T-helper 1 cell treated with Interleukin-12 subunit alpha and Interleukin-12 subunit beta and Interleukin-4 antibody, amounts not matched to agents 30 ng/mL and 1 ng/mL, for 36 hours (primary cell): ENCODE results near the gene NDUFB2. TPM values are rescaled to one million over a fixed set of nuclear protein-coding genes. Genes with fewer than 3 reads are reported as not detected.
"Not testable (repeated sequence)": the region's sequence is repeated elsewhere in the genome, so short reads cannot be mapped to it uniquely, and the experiment has no call there.

Experiments
- intact Hi-C: fragments of 100-400 bp; cut with micrococcal nuclease; formaldehyde crosslinking; loops from one replicate; pipeline ENCODE4 v1.15.1; 2024
- total RNA-seq: library from RNA; stranded (reverse); gene quantifications from 2 replicates; pipeline ENCODE4 v1.2.3, GENCODE V29; 2022

NDUFB2 gene
- total RNA-seq: 162 and 169 TPM in 2 replicates

DNA sequence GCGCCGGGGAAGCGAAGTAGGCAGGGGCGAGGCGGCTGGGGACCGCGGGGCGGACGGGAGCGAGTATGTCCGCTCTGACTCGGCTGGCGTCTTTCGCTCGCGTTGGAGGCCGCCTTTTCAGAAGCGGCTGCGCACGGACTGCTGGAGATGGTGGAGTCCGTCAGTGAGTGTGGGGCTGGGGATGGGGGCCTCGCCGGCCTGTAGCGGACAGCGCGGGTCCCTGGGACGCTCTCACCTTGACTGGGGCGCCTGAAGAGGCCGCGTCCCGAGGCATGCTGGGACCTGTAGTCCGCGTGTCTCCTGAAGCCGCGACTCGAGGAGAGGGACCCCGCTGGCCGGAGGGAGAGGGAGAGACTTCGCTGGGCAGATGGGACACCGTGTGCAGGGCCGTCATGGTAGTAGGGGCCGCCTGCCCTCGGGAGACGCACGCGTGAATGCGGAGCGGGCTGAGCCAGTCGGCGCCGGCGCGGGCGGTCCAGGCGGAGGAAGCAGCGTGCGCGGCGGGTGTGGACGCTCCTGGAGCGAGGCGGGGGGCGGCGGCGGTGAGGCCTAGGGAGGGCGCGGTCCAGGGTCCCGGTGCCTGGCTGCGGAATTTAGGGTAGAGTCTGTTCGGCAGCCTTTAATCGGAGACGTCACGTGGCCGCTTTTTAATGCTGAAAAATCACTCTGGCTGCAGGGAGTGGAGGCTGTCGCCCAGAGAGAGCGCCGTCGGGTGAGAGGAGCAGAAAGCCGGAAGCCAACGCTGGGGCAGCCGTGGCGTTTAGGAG, at the start of gene NDUFB2:
TSS of gene NDUFB2 (plus strand) at position 29 of the 767 bp plus-strand sequence. CDS start at position 66, 37 bp downstream.
- intact Hi-C loops: loop anchor here (1.0 to 10.0 kb wide), 13 partner anchors 24 to 1041 kb away; partner anchors contain the start of genes AGK, MKRN1, MRPS33 and PARP12

DNA sequence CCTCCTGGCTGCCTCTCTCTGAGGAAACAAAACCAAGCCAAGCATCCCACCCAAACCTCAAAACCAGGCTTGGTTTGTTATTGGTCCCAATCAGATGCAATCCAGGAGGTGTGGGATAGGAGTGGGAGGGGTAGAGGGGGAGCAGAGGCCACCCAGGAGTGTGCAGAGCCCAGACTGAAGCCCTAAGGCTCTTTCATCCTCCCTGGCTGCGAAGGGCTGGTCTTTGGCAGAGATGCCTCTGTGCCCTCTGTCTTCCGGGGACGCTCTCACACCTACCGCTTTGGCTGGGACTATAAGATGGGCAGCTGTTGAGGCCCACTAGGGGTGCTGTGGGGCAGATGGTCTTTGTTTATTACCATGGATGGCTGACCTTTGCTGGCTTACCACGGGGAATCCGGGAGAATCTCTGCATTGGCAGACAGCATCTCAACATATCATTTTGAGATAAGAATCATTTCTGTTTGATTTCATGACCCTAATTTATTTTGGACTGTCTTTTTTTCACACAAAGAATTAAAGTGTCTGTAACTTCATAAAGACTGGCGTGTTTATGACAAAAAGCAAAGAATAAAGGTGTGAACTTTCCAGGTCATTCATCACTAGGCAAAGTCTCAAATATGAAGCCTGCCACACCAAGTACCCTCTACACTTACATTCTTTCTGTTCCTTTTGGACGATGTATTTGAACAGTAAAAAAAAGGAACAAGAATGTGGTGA, 49.4 kb upstream of the NDUFB2 start:
- intact Hi-C loops: no loop called here

DNA sequence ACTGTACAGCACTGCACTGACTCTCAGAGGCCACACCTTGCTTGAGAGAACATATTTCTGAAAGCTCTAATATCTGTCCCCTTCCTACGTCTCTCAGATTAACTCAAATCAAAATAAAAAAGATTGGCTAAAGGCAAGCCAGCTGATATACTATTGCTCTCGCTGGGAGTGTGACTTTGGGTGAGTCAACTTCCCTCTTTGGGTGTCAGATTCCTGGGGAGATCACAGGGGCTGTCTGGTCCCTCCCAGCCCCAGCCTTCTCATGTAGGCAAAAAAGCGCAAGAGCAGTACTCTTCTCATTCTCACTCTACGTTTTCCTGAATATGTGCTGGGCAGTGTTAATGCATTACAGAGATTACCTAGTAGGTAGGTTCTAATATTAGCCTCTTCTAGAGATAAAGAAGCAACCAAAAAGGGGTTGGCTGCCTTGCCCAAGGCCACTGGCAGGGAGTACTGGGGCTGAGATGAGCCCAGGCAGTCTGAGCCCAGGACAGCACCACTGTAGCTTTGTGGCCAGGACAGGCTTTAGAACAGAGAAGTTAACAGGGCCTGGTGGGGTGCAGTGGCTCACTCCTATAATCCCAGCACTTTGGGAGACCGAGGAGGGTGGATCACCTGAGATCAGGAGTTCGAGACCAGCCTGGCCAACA, 46.8 kb upstream of the NDUFB2 start:
- intact Hi-C loops: no loop called here

DNA sequence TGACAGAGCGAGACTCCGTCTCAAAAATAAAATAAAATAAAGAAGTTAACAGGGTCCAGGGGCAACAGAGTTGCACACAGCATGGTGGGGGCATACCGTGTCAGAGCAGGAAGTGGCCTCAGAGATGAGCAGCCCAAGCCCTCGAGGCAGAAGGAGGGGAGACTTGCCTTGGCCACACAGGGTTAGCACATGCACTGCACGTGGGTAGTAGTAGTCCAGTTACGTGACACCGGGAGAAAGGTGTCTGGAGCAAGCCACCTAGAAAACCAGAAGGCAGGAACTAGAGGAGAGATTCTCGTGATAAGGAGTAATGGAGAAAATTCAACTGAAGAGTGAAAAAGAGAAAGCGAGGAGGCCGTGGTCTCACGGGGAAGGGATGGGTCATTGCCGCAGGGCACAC, 46.1 kb upstream of the NDUFB2 start:
- intact Hi-C loops: no loop called here

DNA sequence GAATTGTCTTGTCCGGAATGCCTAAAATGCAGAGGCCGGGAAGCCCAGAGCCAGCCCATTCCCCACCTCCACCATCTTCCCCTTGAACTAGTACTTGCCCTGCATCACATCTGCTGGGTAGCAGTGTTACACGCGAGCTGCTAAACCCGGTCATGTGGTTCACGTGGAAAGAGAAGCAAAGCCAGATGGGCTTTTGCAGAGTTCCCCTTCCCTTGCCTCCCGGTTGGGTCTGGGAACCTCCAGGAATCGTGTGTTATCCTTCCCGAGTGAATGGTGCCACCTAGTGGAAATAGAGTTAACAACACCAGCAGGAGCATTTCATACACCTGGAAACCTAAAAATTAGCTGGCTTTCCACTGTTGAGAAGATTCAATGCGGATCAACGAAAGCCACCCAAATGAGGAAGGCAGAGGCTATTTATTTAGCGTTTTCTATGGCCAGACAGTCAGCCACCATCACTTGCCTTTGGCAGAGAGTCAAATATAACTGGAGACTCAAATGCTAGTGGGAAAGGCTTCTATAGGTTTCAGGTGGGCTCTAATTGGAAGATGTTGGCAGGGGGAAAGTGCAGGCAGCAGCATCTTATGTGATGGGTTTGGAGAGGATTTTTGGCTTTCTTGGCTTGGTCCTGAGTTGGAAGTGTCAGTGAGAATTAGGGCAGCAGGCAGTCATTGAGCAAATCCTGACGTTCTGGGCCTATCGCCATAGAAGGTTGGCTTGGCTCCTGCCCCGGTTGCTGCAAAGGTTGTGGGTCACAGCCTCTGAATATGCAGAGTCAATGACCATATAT, 43.0 kb upstream of the NDUFB2 start:
- intact Hi-C loops: loop anchor here (1.0 kb wide), 3 partner anchors 135 to 359 kb away; no protein-coding TSS in a partner anchor

DNA sequence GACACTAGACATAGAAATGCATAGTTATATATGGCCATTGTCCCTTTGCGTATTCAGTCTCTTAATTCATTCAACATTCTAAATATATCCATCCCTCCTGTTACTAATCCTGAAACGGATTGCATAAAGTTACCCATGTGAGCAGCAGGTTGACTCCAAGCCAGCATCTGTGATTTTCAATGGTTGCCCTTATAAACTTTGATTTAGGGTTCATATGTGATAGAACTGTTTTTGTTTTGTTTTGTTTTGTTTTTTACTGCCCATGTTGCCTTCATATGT, 42.5 kb upstream of the NDUFB2 start:
- intact Hi-C loops: no loop called here

DNA sequence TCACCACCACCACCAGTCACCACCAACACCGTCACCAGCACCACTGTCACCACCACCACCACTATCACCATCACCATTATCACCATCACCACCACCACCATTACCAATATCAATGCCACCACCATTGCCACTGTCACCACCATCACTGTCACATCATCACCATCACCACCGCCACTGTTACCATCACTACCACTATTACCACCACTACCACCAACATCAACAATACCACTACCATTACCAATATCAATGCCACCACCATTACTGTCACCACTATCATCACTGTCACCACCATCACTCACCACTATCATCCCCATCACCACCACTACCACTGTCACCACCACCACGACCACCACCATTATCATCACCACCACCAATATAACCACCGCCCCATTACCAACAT, 41.8 kb upstream of the NDUFB2 start:
- intact Hi-C loops: loop anchor here (5.0 kb wide), 1 partner anchor 878 kb away; no protein-coding TSS in a partner anchor

DNA sequence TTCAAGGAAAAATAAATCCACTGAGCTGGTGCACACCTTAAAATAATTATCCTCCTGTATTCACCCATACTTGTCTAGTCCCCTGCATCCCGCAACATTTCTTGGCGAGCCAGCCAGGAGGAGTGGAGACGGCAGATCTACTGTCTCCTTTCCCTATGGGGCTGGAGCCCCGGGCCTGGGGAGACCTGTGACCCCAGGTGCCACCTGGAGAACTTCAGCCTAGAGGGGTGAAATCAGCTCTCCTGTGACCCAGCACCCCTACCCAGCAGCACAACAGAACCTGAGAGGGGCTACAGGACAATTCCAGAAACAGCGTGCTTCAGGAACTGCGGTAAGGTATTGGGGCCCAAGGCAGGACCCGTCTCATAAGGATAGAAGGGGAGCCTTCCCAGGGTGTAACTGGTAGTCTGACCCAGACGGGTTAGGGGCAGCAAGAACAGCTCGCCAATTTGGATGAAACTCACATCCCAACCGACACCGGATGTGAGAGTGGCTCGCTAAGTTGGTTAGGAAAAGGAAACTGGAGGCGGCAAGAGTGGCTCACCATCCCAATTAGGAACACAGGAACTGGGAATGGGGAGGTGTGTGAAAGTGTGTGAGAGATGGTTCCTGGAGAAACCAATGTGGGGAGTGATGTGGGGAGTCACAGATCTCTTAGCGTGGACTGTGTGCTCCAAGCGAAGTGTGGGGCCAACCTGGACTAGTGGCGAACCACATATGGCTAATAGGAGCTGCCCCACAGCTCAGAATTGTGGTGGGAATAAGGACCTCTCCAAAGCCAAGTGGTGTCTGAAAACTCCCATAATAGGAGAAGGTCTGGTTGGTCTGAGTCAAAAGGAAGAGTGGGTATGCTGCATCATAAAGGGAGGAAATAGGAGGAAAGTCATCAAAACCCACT, 40.7 kb upstream of the NDUFB2 start:
- intact Hi-C loops: loop anchor here (1.0 to 5.0 kb wide), 3 partner anchors 18 to 877 kb away; partner anchors contain the start of gene NDUFB2

DNA sequence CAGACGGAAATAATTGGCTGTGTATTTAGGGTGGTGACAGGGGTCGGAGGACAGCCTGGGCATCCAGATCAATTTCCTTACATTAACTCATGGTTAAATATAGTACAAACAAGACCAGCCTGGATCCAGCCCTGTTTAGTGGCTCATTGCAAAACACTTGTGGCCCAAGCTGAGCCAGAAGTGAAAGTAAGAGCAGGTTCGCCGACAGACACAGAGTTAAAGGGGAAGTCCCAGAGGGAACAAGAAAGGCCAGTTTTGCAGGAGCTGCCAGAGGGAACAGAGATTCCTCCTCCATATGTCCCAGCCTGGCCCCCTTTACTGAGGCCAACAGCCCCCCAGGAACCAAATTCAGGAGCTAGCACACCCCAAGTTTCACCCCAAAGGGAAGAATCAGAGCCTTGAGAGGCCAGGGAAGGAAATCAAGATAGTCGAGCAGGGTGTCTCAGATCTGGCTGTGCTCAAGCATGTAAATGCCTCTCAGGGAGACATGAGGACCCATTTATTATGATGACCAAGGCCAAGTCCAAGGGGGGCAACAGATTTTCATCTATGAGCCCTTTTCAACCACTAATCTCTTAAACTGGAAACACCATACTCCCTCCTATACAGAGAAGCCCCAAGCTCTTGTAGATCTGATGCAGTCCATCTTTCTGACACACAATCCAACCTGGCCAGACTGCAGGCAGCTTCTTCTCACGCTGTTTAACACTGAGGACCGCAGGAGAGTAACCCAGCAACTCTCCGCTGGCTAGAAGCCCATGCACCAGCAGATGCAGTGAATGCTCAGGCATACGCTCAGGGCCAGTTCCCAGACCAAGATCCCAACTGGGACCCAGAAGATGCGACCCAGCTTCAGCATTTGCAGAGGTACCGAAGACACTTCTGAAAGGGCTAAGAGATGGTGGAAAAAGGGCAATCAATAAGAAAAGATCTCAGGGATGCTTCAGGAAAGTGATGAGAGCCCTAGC, 39.7 kb upstream of the NDUFB2 start:
- intact Hi-C loops: loop anchor here (1.0 to 5.0 kb wide), 3 partner anchors 16 to 875 kb away; partner anchors contain the start of gene NDUFB2

DNA sequence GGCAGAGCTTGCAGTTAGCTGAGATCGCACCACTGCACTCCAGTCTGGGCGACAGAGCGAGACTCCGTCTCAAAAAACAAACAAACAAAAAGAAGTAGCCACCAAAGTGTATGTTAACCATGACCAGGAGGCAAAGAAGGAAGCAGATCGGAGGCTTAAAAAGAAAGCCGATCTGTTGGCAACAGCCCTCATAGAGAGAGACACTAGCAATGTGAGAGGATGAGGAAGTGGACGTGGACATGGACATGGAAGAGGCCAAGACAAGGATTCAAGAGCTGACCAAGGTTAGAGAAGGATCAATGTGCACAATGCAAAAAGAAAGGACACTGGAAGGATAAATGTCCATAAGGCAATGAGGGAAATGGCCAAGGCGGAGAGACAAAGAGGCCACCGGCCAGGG, 38.6 kb upstream of the NDUFB2 start:
- intact Hi-C loops: loop anchor here (5.0 kb wide), 1 partner anchor 874 kb away; no protein-coding TSS in a partner anchor

DNA sequence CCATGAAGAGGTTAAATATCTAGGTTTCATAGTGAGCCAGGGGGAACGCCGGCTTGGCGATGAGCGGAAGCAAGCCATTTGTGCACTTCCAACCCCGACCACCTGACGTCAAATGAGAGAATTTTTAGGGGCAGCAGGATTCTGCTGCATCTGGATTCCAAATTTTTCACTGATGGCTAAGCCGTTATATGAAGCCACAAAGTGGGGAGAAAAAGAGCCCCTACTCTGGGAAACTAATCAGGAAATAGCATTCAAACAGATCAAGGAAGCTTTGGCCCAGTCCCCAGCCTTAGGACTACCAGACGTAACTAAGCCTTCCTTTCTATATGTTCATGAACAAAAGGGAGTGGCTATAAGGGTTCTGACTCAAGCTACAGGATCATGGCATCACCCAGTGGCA, 36.7 kb upstream of the NDUFB2 start:
- intact Hi-C loops: loop anchor here (5.0 kb wide), 1 partner anchor 872 kb away; no protein-coding TSS in a partner anchor

DNA sequence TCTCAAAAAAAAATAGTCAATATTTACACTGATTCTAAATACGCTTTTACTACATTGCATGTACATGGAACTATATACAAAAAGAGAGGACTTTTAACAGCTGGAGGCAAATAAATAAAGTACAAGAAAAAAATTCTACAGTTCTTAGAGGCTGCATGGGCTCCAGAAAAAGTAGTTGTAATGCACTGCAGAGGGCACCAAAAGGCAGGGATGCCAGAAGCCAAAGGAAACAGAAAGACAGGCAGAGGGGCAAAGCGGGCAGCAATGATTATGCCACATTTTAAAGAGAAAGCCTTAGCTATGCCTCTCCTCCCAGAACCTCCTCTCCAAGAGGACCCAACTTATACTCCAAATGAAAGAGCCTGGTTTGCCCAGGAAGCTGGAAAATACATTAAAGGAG, 35.4 kb upstream of the NDUFB2 start:
- intact Hi-C loops: no loop called here

DNA sequence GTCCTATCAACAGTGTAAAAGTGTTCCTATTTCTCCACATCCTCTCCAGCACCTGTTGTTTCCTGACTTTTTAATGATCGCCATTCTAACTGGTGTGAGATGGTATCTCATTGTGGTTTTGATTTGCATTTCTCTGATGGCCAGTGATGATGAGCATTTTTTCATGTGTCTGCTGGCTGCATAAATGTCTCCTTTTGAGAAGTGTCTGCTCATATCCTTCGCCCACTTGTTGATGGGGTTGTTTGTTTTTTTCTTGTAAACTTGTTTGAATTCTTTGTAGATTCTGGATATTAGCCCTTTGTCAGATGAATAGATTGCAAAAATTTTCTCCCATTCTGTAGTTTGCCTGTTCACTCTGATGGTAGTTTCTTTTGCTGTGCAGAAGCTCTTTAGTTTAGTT, 33.6 kb upstream of the NDUFB2 start:
- intact Hi-C loops: not testable (repeated sequence)

DNA sequence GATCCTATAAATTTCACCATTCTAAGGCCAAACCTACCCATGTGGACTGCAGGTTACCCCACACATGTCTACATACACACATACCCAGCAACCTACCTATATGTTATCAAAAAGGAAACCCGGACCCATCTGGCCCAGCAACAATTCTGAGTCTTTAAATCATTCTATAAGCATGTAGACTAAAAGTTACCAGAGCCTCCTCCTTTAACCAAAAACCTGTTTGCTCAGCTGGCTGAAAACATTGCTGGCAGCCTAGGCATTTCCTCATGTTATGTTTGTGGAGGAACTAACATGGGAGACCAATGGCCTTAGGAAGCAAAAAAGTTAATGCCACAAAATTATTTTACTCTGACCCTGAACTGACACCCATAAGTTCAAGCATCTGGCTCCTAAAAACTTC, 29.0 kb upstream of the NDUFB2 start:
- intact Hi-C loops: no loop called here

DNA sequence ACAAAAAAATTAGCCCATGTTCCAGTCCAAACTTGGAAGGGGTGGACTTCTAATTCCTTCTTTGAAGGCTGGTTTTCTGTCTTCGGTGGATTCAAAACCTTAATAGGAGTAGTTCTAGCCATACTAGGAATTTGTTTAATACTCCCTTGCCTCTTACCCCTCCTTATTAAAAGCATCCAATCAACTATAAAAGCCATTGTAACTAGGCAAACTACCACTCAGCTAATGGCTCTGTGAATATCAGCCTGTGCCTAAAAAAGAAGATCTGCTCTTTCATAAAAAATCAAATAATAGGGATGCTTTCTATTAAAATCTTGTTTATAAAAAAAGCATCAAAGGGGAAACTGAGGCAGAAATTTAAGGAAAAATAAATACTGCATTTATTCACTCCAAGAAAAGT, 27.9 kb upstream of the NDUFB2 start:
- intact Hi-C loops: no loop called here

DNA sequence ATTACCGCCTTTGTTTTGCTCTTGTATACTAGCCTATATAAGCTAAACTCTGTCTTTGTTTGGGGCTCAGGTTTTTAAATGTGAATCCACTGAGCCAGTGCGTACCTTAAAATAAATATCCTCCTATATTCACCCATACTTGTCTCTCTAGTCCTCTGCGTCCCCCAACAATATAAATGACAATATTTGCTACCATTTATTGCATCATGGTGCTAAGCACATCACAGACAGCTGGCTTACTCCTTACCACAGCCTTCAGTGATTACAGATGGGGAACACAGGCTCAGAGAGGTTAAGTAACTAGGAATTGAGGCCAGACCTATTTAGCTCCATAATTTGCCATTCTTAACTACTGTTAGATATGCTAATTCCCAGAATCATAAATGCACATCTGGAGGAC, 27.2 kb upstream of the NDUFB2 start:
- intact Hi-C loops: no loop called here

DNA sequence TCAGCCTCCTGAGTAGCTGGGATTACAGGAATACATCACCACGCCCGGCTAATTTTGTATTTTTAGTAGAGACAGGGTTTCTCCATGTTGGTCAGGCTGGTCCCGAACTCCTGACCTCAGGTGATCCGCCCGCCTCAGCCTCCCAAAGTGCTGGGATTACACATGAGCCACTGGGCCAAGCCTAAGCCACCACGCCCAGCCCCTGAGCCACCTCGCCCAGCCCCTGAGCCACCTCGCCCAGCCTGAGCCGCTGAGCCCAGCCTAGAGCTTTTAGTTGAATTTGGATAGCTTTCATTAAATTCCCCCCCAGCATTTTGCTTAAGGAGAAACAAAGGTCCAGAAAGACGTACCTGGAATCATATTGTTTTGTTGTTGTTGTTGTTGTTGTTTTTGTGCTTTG, 26.6 kb upstream of the NDUFB2 start:
- intact Hi-C loops: loop anchor here (5.0 kb wide), 1 partner anchor 1308 kb away; no protein-coding TSS in a partner anchor

DNA sequence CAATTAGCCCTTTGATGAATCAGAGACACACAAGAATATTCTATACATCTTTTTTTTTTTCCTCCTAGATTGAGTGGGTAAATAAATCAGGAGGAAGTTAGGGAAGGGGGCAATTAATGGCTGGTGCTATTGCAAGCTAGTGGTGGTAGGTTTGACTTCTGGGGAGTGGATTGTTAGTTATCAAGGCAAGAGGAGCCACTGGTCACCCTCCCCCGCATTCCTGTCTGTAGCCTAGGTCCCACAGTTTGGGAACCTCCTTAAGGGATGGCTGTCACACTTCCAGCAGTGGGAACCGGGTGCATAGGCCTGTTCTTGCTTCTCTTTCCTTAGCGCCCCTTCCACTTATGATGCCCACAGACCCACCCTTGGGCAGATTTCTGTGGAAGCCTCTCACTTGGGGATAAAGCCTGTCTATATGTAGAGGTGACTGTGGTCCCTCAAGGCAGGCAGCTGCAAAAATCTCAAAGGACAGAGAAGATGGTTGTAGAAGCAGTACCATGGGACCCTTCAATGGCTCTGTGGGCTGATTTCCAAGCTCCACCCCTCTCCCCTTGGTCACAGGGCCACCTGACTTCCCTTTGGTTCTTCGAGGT, 26.1 kb upstream of the NDUFB2 start:
- intact Hi-C loops: loop anchor here (5.0 kb wide), 1 partner anchor 1308 kb away; no protein-coding TSS in a partner anchor
